Measurements from ENCODE around the gene INSYN1. TPM values are rescaled to one million over a fixed set of nuclear protein-coding genes. Genes with fewer than 3 reads are reported as not detected.
A peak's percentile ranks its signal among the peaks of the same experiment; 100 is the strongest.

The INSYN1 gene
- polyA plus RNA-seq, 1 donor from 2014 or later = 21.3 TPM

- H3K9me3 ChIP-seq (ENCODE audit: low read length) = no peaks in the 10 kb centered on the region
- no peak overlapping the region for H2AFZ ChIP-seq (ENCODE audit: low read depth, low read length)
- H3K27ac ChIP-seq (ENCODE audit: low read length) = no peak overlapping the region
- H4K20me1 ChIP-seq (ENCODE audit: insufficient read depth) = no peaks in the 10 kb centered on the region
- no peaks in the 10 kb centered on the region for H3K36me3 ChIP-seq (ENCODE audit: insufficient read depth, low read length)
- no peak overlapping the region for H3K4me3 ChIP-seq (ENCODE audit: low read length)
- H3K9me2 ChIP-seq (ENCODE audit: insufficient read depth, low read length) = no peaks in the 10 kb centered on the region
- no peaks in the 10 kb centered on the region for H3F3A ChIP-seq (ENCODE audit: insufficient read depth, low read length, poor library complexity, severe bottlenecking)
- H3K27me3 ChIP-seq (ENCODE audit: insufficient read depth, low read depth, low read length) = peaks cover 15% of the 10 kb centered on the region
- H3K9ac ChIP-seq (ENCODE audit: low read length) = no peak overlapping the region
- H3K79me2 ChIP-seq (replicated peaks; ENCODE audit: insufficient read depth, low read length) = no peaks in the 10 kb centered on the region
- no peak overlapping the region for H3K4me2 ChIP-seq (ENCODE audit: low read length)
- no peak for TF ChIP-seq REST (IDR thresholded peaks at IDR 0.05; ENCODE audit: borderline replicate concordance)
- TF ChIP-seq RAD21 (conservative IDR thresholded peaks at IDR 0.05) = no peak
- TF ChIP-seq MXI1 (conservative IDR thresholded peaks at IDR 0.05; ENCODE audit: poor library complexity, severe bottlenecking) = no peak
- no peak for TF ChIP-seq CTCF (IDR thresholded peaks at IDR 0.05; ENCODE audit: poor library complexity, severe bottlenecking)
- no peak for TF ChIP-seq EZH2 (IDR thresholded peaks at IDR 0.05; ENCODE audit: borderline replicate concordance, insufficient read depth, low read length, poor library complexity, severe bottlenecking)
- no peak for TF ChIP-seq POLR2AphosphoS5 (IDR thresholded peaks at IDR 0.05)
- no peak for TF ChIP-seq SMC3 (conservative IDR thresholded peaks at IDR 0.05; ENCODE audit: poor library complexity)
- no peak for TF ChIP-seq EP300 (conservative IDR thresholded peaks at IDR 0.05; ENCODE audit: poor library complexity, severe bottlenecking)
- TF ChIP-seq TAF1 (IDR thresholded peaks at IDR 0.05; ENCODE audit: low read depth) = no peak
These were observed 1.3 kb upstream of the INSYN1 start for GRCh38 chr15:73754461-73754860.

- Histone ChIP-seq H3K9me3 (ENCODE audit: low read length) (no peaks in the 10 kb centered on the region), H4K20me1 (ENCODE audit: insufficient read depth) (no peaks in the 10 kb centered on the region), H3K9me2 (ENCODE audit: insufficient read depth, low read length) (no peaks in the 10 kb centered on the region), H2AFZ (ENCODE audit: low read depth, low read length) (no peak overlapping the region), H3K27ac (ENCODE audit: low read length) (no peak overlapping the region), H3K27me3 (ENCODE audit: insufficient read depth, low read depth, low read length) (peaks cover 15% of the 10 kb centered on the region), H3K79me2 (replicated peaks; ENCODE audit: insufficient read depth, low read length) (no peaks in the 10 kb centered on the region), H3K4me3 (ENCODE audit: low read length) (peak overlapping the region; percentile 89), H3K9ac (ENCODE audit: low read length) (peak overlapping the region; percentile 73), H3K4me2 (ENCODE audit: low read length) (no peak overlapping the region), H3K36me3 (ENCODE audit: insufficient read depth, low read length) (no peaks in the 10 kb centered on the region), H3F3A (ENCODE audit: insufficient read depth, low read length, poor library complexity, severe bottlenecking) (no peaks in the 10 kb centered on the region)
- no peak for TF ChIP-seq CTCF (IDR thresholded peaks at IDR 0.05; ENCODE audit: poor library complexity, severe bottlenecking)
- no peak for TF ChIP-seq EZH2 (IDR thresholded peaks at IDR 0.05; ENCODE audit: borderline replicate concordance, insufficient read depth, low read length, poor library complexity, severe bottlenecking)
- TF ChIP-seq REST (IDR thresholded peaks at IDR 0.05; ENCODE audit: borderline replicate concordance) = no peak
- no peak for TF ChIP-seq SMC3 (conservative IDR thresholded peaks at IDR 0.05; ENCODE audit: poor library complexity)
- TF ChIP-seq POLR2AphosphoS5 (IDR thresholded peaks at IDR 0.05) = no peak
- no peak for TF ChIP-seq EP300 (conservative IDR thresholded peaks at IDR 0.05; ENCODE audit: poor library complexity, severe bottlenecking)
- TF ChIP-seq MXI1 (conservative IDR thresholded peaks at IDR 0.05; ENCODE audit: poor library complexity, severe bottlenecking) = no peak
- no peak for TF ChIP-seq TAF1 (IDR thresholded peaks at IDR 0.05; ENCODE audit: low read depth)
- no peak for TF ChIP-seq RAD21 (conservative IDR thresholded peaks at IDR 0.05)
These were observed 351 bp downstream of the INSYN1 start for GRCh38 chr15:73752806-73753193.

Data from neural cell (in vitro differentiated cells).